HTR-8/SVneo (cell line): ENCODE results near the gene CCDC93.

ENCODE experiments used
- DNase-seq: peaks from one replicate; pipeline ENCODE4 v3.0.0; 2011; ENCODE audit warnings: low spot score, mixed read lengths; ENCODE audit not compliant: insufficient read length
- FAIRE-seq: peaks from 2 replicates; lab custom pipeline; 2011; peaks lifted over from hg19 to GRCh38; lab: Jason Lieb, UNC

CCDC93 gene

GRCh38 chr2:117961201-117961600 is 52.7 kb downstream of the CCDC93 start:
- FAIRE-seq (no peak), DNase-seq (no peak)

DNA sequence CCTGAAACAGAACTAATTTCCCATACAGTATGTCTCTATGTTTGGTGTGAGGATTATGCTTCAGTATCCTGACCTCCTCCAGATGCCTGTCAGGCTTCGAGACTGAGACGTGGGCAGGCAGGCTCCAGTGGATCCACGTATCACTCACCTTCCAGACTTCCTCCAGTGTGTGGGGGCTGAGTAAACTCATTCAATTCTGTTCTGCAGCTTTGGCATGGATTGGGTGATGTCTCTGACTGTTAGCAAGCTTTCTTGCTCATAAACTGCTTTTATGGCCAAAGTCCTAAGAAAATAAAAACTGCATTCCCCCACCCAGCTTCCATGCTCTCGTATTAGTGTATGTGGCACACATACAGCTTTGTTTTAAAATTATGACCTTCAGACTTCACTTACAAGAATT is 53.6 kb downstream of the CCDC93 start:
- DNase-seq (no peak), FAIRE-seq (no peak)

DNA sequence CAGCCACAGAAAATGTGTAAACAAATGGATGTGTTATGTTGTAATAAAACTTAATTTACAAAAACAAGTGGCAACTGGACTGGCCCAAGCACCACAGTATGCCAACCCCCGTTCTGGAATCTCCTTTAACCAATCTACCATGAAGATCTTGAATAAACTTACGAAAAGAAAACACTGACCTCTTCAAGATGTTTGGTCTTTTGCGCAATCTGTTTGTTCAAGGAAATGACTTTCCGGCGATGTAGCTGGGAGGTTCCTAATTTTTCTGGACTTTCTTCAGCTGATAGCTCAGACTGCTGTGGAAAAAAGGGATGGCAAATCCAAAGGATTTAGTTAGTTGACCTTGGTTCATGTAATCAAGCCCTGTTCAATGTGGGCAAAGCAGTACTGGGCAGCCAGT is 55.7 kb downstream of the CCDC93 start:
- DNase-seq (no peak), FAIRE-seq (no peak)

GRCh38 chr2:117957616-117958015 is 56.3 kb downstream of the CCDC93 start:
- FAIRE-seq, result no peak
- no peak for DNase-seq

- FAIRE-seq, result no peak
These were observed 57.7 kb downstream of the CCDC93 start for GRCh38 chr2:117956036-117956796.

DNA sequence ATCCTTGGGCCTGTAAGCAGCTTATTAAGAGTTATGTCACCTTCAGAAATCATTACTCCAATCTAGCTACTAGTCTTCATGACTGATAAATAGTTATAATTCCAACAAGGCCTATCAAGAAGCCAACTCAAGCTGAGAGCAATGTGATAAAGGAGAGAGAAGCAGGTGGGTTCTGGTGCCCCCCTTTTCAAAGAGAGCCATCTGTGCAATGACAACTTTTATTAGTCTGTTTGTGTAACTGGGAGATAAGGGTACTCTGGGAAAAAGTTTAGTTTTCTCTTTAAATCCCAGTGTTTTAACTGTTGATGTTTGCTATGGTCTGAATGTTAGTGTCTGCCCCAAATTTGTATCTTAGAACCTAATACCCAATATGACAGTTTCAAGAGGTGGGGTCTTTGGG is 60.6 kb downstream of the CCDC93 start:
- DNase-seq (no peak), FAIRE-seq (no peak)

More at GRCh38 chr2:117956036-117956796, 57.7 kb downstream of the CCDC93 start:
- no peak for DNase-seq

DNA sequence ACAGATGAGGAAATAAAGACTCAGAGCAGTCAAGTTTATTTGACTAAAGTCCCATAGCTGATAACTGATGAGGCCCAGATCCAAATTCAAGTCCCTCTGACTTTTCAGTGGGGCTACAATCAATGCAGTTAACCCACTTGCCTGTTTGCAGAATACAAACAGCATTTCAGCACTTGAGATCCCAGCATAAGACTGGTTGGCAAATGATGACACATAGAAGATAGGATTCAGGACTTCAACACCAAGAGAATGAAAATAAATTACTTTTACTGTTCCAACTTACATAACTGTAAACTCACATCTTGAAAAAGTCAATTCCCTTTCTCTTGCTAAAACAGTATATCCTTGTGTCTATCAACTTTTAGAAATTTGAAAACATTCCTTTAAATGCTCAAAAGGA is 61.2 kb downstream of the CCDC93 start:
- DNase-seq, result no peak
- no peak for FAIRE-seq

DNA sequence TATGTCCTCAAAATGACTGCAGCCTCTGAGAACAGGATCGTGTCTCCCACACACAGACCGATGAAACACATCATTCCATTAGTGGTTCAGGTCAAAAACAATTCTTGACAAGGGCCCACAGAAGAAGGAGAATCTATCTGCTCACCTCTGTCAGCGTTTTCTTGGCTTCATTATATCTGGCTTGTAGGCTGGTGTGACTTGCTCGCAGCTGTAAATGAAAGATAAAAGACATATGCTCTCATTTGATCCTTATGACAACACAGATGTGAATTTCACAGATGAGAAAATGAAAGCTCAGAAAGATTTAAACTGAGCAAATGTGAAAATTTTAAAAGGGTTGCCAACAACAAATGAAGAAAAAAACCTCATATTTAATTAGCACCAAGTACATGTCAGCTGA is 61.6 kb downstream of the CCDC93 start:
- DNase-seq (no peak), FAIRE-seq (no peak)

- FAIRE-seq, result no peak
- no peak for DNase-seq
These were observed 64.1 kb downstream of the CCDC93 start for GRCh38 chr2:117949806-117950205.

- no peak for FAIRE-seq
- DNase-seq, result no peak
These were observed 65.3 kb downstream of the CCDC93 start for GRCh38 chr2:117948615-117949014.

DNA sequence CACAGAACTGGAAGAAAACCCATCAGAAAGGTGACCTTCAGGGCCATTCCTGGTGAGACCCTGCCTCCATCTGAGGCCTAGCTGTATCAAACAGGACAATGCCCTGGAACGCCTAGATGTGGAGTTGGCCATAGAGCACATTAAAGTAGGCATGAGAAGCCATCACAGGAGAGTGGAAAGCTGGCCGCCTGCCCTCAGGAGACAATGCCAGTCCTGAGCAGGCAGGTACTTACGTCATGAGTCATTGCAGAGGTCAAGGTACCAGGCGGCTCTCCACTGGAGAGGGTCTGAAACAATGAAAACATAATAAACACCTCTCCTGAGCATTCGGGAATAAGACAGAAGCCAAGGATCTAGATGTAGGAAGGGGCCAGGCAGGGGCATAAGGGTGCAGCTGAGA is 68.6 kb downstream of the CCDC93 start:
- DNase-seq (no peak), FAIRE-seq (no peak)

GRCh38 chr2:117944816-117945215 is 69.1 kb downstream of the CCDC93 start:
- FAIRE-seq (no peak), DNase-seq (no peak)

GRCh38 chr2:117943013-117943672 is 70.7 kb downstream of the CCDC93 start:
- FAIRE-seq, result no peak
- DNase-seq, result no peak

- FAIRE-seq (no peak), DNase-seq (no peak)
These were observed 71.3 kb downstream of the CCDC93 start for GRCh38 chr2:117942551-117942950.

- DNase-seq (no peak), FAIRE-seq (no peak)
These were observed 72.2 kb downstream of the CCDC93 start for GRCh38 chr2:117941693-117942092.

DNA sequence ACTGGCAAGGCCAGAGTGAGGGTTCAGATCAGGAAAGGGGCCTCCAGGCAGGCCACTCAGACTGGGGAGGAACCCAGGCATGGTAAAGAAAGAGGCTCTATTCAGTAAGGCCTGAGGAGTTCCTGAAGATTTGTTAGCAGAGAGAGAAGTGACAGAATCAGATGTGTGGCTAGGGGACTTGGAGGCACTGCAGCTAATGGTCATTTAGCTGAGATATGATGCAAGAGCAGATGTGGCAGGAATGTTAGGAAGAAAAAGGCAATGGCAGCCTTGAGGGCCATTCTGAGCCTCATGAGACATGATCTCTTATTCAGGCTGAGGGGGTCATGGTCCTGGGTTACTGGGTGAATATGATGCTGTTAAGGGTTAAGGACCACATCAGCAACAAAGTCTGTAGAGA is 73.4 kb downstream of the CCDC93 start:
- DNase-seq (no peak), FAIRE-seq (no peak)

- DNase-seq (no peak), FAIRE-seq (no peak)
These were observed 75.3 kb downstream of the CCDC93 start for GRCh38 chr2:117938611-117939010.

DNA sequence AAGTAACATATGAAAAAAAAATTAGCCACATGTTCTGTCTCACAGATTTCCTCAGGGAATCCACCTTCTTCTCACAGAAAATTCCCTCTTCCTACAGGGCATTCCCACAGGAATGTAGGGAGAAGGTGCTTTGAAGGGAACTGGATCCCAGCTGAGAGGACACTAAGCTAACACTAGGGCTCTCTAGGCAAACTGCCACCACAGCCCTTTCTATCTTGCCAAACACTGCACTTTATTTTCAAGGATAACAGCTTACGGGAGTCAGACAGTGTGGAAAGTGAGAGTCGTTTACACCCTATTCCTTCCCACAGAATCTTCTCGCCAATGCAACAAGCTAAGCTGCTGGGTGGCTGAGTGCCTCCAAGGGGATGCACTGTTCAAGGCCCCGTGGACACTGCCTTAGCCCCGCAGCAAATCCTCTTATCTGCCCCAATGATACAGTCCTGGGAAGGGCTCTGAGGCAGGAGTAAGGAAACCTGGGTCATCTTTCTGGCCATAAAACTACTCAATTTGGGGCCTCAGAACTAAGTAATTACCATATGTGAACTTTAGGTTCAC is 76.9 kb downstream of the CCDC93 start:
- DNase-seq (no peak), FAIRE-seq (no peak)

DNA sequence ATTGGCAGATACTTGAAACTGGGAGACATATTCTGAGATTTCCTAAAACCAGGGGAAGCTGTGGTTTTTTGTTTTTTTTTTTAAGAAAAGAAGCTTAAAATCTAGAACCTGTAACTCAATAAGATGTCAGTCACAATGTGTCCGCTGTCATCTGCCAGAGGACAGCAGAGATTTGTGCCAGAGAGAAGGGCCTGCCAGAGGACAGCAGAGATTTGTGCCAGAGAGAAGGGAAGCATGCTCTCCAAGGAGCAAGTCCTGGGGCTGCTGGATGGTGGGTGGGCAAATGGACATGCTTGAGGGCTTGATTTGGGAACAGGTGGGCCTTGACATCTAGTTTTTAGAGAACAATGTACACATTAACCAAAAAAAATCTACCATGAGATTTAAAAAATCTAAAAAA is 77.9 kb downstream of the CCDC93 start:
- FAIRE-seq (no peak), DNase-seq (no peak)

DNA sequence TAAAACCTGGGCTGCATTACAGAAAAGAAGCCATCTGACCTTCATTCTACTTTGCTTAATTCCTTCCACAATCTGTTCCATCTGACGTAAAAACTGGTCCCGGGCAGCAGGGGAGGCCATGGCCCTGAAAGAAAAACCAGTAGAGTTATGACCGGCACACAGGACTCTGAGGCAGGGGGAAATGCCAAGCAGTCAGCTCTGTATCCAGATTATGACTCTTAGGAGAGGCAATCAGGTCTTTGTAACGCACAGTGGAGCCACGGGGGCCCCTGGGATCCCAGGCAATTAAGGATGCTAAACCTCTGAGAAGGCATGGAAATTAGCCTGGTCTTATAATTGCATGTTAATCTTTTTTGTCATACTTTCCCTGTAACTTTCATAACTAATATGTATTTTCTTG is 78.4 kb downstream of the CCDC93 start:
- no peak for DNase-seq
- FAIRE-seq, result no peak

DNA sequence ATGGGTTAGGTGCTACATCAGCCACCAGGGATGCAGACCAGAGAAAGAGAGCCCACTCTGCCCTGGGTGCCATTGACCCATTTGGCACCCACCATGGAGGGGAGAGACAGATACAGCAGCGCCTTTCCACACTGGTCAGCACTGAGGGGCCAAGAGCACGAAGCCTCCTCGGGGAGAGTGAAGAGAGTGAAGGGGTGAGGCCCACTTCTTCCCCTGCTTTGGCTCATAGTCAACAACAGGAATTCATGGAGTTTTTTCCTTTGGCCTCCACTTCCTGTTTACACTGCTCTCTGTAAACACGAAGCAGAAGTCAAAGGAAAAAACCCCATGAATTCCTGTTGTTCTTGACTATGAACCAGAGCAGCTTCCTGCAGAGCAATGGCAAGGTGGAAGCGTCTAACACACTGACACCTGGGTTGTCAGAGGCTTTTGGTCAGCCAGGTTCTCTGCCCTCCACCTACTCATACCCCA is 80.0 kb downstream of the CCDC93 start:
- no peak for FAIRE-seq
- DNase-seq, result no peak
